Daoy (cell line): Measurements from ENCODE around the gene DCAF4. TPM values are rescaled to one million over a fixed set of nuclear protein-coding genes. Genes with fewer than 3 reads are reported as not detected.
"Not testable (repeated sequence)": the region's sequence is repeated elsewhere in the genome, so short reads cannot be mapped to it uniquely, and the experiment has no call there.

Experiments
- DNase-seq: peaks from one replicate; pipeline ENCODE4 v3.0.0-alpha.2; 2015; ENCODE audit warnings: low read depth
- total RNA-seq: library from RNA; depleted of rRNA; stranded (reverse); fragments of >200 nt; shearing (Covaris generic); gene quantifications from 2 replicates; pipeline ENCODE4 v1.2.3, GENCODE V29; 2014

The DCAF4 gene
- total RNA-seq, 1 experiment from 2014 or later, result 33.4 TPM

- no peak for DNase-seq
These were observed 3.2 kb downstream of the DCAF4 start for GRCh38 chr14:72929316-72930080.

GRCh38 chr14:72932893-72933292 is 6.6 kb downstream of the DCAF4 start:
- no peak for DNase-seq

GRCh38 chr14:72939630-72940029 is 13.4 kb downstream of the DCAF4 start:
- no peak for DNase-seq

GRCh38 chr14:72941286-72941985 is 15.2 kb downstream of the DCAF4 start:
- no peak for DNase-seq

GRCh38 chr14:72942934-72943333 is 16.7 kb downstream of the DCAF4 start:
- no peak for DNase-seq

GRCh38 chr14:72943876-72944430 is 17.7 kb downstream of the DCAF4 start:
- no peak for DNase-seq

GRCh38 chr14:72945356-72946027 is 19.2 kb downstream of the DCAF4 start:
- DNase-seq, result no peak

GRCh38 chr14:72946491-72946890 is 20.2 kb downstream of the DCAF4 start:
- DNase-seq, result peak; percentile 73

- peak; percentile 37 for DNase-seq
These were observed 21.3 kb downstream of the DCAF4 start for GRCh38 chr14:72947366-72948160.

- DNase-seq, result peak; percentile 69
These were observed 22.3 kb downstream of the DCAF4 start for GRCh38 chr14:72948481-72949138.

- DNase-seq, result no peak
These were observed 25.9 kb downstream of the DCAF4 start for GRCh38 chr14:72952171-72952570.

GRCh38 chr14:72956741-72957140 is 30.5 kb downstream of the DCAF4 start:
- DNase-seq, result not testable (repeated sequence)

GRCh38 chr14:72957213-72957612 is 30.9 kb downstream of the DCAF4 start:
- DNase-seq, result no peak

GRCh38 chr14:72958548-72958947 is 32.3 kb downstream of the DCAF4 start:
- DNase-seq, result no peak

- DNase-seq, result not testable (repeated sequence)
These were observed 34.8 kb downstream of the DCAF4 start for GRCh38 chr14:72961016-72961415.

- peak; percentile 75 for DNase-seq
These were observed 35.5 kb downstream of the DCAF4 start for GRCh38 chr14:72961579-72962335.

GRCh38 chr14:72962336-72962754 is 36.1 kb downstream of the DCAF4 start:
- peak; percentile 71 for DNase-seq

- DNase-seq, result peak; percentile 97
These were observed 36.6 kb downstream of the DCAF4 start for GRCh38 chr14:72962829-72963312.

GRCh38 chr14:72965249-72965648 is 39.0 kb downstream of the DCAF4 start:
- no peak for DNase-seq

GRCh38 chr14:72966038-72966437 is 39.8 kb downstream of the DCAF4 start:
- DNase-seq, result no peak
